Ecto neural progenitor cell (in vitro differentiated cells): ENCODE results near the gene SLC13A3.

ENCODE experiments used
- DNase-seq: peaks from one replicate; pipeline ENCODE4 v3.0.0-alpha.2; 2018; ENCODE audit warnings: low spot score

The SLC13A3 gene

GRCh38 chr20:46605978-46606816, 45.1 kb downstream of the SLC13A3 start:
- DNase-seq: peak; percentile 28

GRCh38 chr20:46605181-46605580, 46.1 kb downstream of the SLC13A3 start:
- peak; percentile 2 for DNase-seq

GRCh38 chr20:46604551-46605133, 46.6 kb downstream of the SLC13A3 start:
- DNase-seq: peak; percentile 21

GRCh38 chr20:46602429-46602828, 48.8 kb downstream of the SLC13A3 start:
- no peak for DNase-seq

- DNase-seq: no peak
These were observed 49.6 kb downstream of the SLC13A3 start for GRCh38 chr20:46601603-46602122.

GRCh38 chr20:46600286-46600752, 50.9 kb downstream of the SLC13A3 start:
- DNase-seq: no peak

- DNase-seq: no peak
These were observed 51.9 kb downstream of the SLC13A3 start for GRCh38 chr20:46599227-46599987.

GRCh38 chr20:46595933-46596332, 55.3 kb downstream of the SLC13A3 start:
- DNase-seq: no peak

- no peak for DNase-seq
These were observed 56.5 kb downstream of the SLC13A3 start for GRCh38 chr20:46594725-46595124.

GRCh38 chr20:46592580-46593362, 58.5 kb downstream of the SLC13A3 start:
- no peak for DNase-seq

GRCh38 chr20:46590443-46590842, 60.8 kb downstream of the SLC13A3 start:
- no peak for DNase-seq

- no peak for DNase-seq
These were observed 62.4 kb downstream of the SLC13A3 start for GRCh38 chr20:46588532-46589511.

GRCh38 chr20:46587986-46588385, 63.3 kb downstream of the SLC13A3 start:
- DNase-seq: no peak

- no peak for DNase-seq
These were observed 64.5 kb downstream of the SLC13A3 start for GRCh38 chr20:46586724-46587123.

- DNase-seq: no peak
These were observed 66.8 kb downstream of the SLC13A3 start for GRCh38 chr20:46584508-46584907.

GRCh38 chr20:46583411-46584214, 67.6 kb downstream of the SLC13A3 start:
- peak; percentile 88 for DNase-seq

- DNase-seq: no peak
These were observed 68.6 kb downstream of the SLC13A3 start for GRCh38 chr20:46582648-46583047.

GRCh38 chr20:46581391-46581790, 69.9 kb downstream of the SLC13A3 start:
- DNase-seq: no peak

- DNase-seq: no peak
These were observed 70.5 kb downstream of the SLC13A3 start for GRCh38 chr20:46580613-46581205.
